Mesendoderm (in vitro differentiated cells): ENCODE results near the gene SEMA7A. TPM values are rescaled to one million over a fixed set of nuclear protein-coding genes. Genes with fewer than 3 reads are reported as not detected.
"Not testable (repeated sequence)": the region's sequence is repeated elsewhere in the genome, so short reads cannot be mapped to it uniquely, and the experiment has no call there.

Experiments used
- DNase-seq: peaks from one replicate; pipeline ENCODE4 v3.0.0; 2013
- H2AK5ac ChIP-seq: 2 replicates; pipeline ENCODE4 v1.6.1; 2013; ENCODE audit warnings: low read length, inconsistent platforms
- H2BK120ac ChIP-seq: 2 replicates; pipeline ENCODE4 v1.6.1; 2013; ENCODE audit warnings: low read depth, mild to moderate bottlenecking, low read length, moderate library complexity, mixed read lengths
- H2BK15ac ChIP-seq: replicated peaks from 2 replicates; pipeline ENCODE4 v1.6.1; 2013; ENCODE audit warnings: low read depth, mild to moderate bottlenecking, moderate library complexity
- H2BK5ac ChIP-seq: 2 replicates; pipeline ENCODE4 v1.6.1; 2013; ENCODE audit warnings: low read length, inconsistent platforms
- H3K18ac ChIP-seq: 2 replicates; pipeline ENCODE4 v1.6.1; 2013; ENCODE audit warnings: mild to moderate bottlenecking, low read length, mixed read lengths
- H3K23ac ChIP-seq: one replicate; pipeline ENCODE4 v1.6.1; 2013; ENCODE audit warnings: low read length
- H3K27ac ChIP-seq: 2 replicates; pipeline ENCODE4 v1.5.1; 2013; ENCODE audit warnings: low read depth, mild to moderate bottlenecking, inconsistent platforms, low read length, moderate library complexity
- H3K27me3 ChIP-seq: 2 replicates; pipeline ENCODE4 v1.6.1; 2013; ENCODE audit warnings: low read length, control low read depth, mild to moderate bottlenecking, inconsistent platforms; ENCODE audit not compliant: insufficient read depth, poor library complexity
- H3K36me3 ChIP-seq: 2 replicates; pipeline ENCODE4 v1.6.1; 2013; ENCODE audit warnings: low read length, inconsistent platforms; ENCODE audit not compliant: control insufficient read depth, insufficient read depth
- H3K4ac ChIP-seq: one replicate; pipeline ENCODE4 v1.6.1; 2013; ENCODE audit warnings: low read depth, mild to moderate bottlenecking, low read length, moderate library complexity
- H3K4me1 ChIP-seq: 2 replicates; pipeline ENCODE4 v1.6.1; 2013; ENCODE audit warnings: low read depth, low read length, inconsistent platforms; ENCODE audit not compliant: control insufficient read depth
- H3K4me2 ChIP-seq: 2 replicates; pipeline ENCODE4 v1.6.1; 2013; ENCODE audit warnings: low read length
- H3K4me3 ChIP-seq: 2 replicates; pipeline ENCODE4 v1.5.1; 2013; ENCODE audit warnings: mild to moderate bottlenecking, low read length
- H3K56ac ChIP-seq: one replicate; pipeline ENCODE4 v1.6.1; 2013; ENCODE audit warnings: low read length
- H3K79me1 ChIP-seq: 2 replicates; pipeline ENCODE4 v1.6.1; 2013; ENCODE audit warnings: low read length, inconsistent platforms
- H3K79me2 ChIP-seq: 2 replicates; pipeline ENCODE4 v1.6.1; 2013; ENCODE audit warnings: mild to moderate bottlenecking, low read length; ENCODE audit not compliant: control insufficient read depth, insufficient read depth
- H3K9ac ChIP-seq: 2 replicates; pipeline ENCODE4 v1.6.1; 2013; ENCODE audit warnings: low read length, inconsistent platforms
- H4K5ac ChIP-seq: one replicate; pipeline ENCODE4 v1.6.1; 2013; ENCODE audit warnings: low read length
- H4K8ac ChIP-seq: one replicate; pipeline ENCODE4 v1.6.1; 2013; ENCODE audit warnings: low read depth, mild to moderate bottlenecking, control low read depth, low read length, moderate library complexity
- WGBS: extraction: QIAGEN DNeasy Blood & Tissue Kit; methylation state at CpG from one replicate; pipeline ENCODE4 v1.1.7; 2013; ENCODE audit warnings: low lambda C conversion rate, missing lambda C conversion rate; ENCODE audit not compliant: insufficient coverage; ENCODE audit errors: extremely low coverage; 5-methylcytosine and 5-hydroxymethylcytosine counted together
- polyA plus RNA-seq, 2 experiments: library from polyadenylated mRNA; stranded (reverse); fragments of 200-250 nt; gene quantifications; one replicate each; pipeline ENCODE4 v1.2.3, GENCODE V29; 2013

SEMA7A gene
- polyA plus RNA-seq (2013, experiment 1 of 2): 9.6 TPM
- polyA plus RNA-seq (2013, experiment 2 of 2): 10.6 TPM

GRCh38 chr15:74433592-74434262 lies at the start of gene SEMA7A:
Gene SEMA7A (minus strand): TSS chr15:74433958. CDS start chr15:74433918, 40 bp downstream.
- H4K8ac ChIP-seq: no peak within 1 kb of the TSS
- no peak within 1 kb of the TSS for H2AK5ac ChIP-seq
- H3K36me3 ChIP-seq: no peaks in the 10 kb centered on the region
- peak within 1 kb of the TSS; percentile 90 for H3K4me2 ChIP-seq
- H4K5ac ChIP-seq: peak within 1 kb of the TSS; percentile 33
- H3K9ac ChIP-seq: peak within 1 kb of the TSS; percentile 88
- peak within 1 kb of the TSS; percentile 85 for H3K4me3 ChIP-seq
- H3K23ac ChIP-seq: peak within 1 kb of the TSS; percentile 48
- H3K79me1 ChIP-seq: peaks cover 18% of the 10 kb centered on the region
- peak; percentile 88 for DNase-seq
- WGBS: no CpG with 5 or more reads among the region's 75 CpGs
- peak within 1 kb of the TSS; percentile 10 for H3K4ac ChIP-seq
- no peak within 1 kb of the TSS for H2BK120ac ChIP-seq
- peaks cover 12% of the 10 kb centered on the region for H3K79me2 ChIP-seq
- peak within 1 kb of the TSS; percentile 42 for H3K27ac ChIP-seq
- H3K27me3 ChIP-seq: no peaks in the 10 kb centered on the region
- H3K18ac ChIP-seq: peak within 1 kb of the TSS; percentile 80
- H3K56ac ChIP-seq: peak within 1 kb of the TSS; percentile 93
- no peak within 1 kb of the TSS for H2BK15ac ChIP-seq
- H2BK5ac ChIP-seq: peak within 1 kb of the TSS; percentile 57
- H3K4me1 ChIP-seq: peaks cover 10% of the 10 kb centered on the region

- H3K56ac ChIP-seq: no peak overlapping the region
- H3K4me1 ChIP-seq: no peaks in the 10 kb centered on the region
- H2BK15ac ChIP-seq: no peak overlapping the region
- no peaks in the 10 kb centered on the region for H3K27me3 ChIP-seq
- no peaks in the 10 kb centered on the region for H3K79me2 ChIP-seq
- H4K5ac ChIP-seq: no peak overlapping the region
- H3K4me2 ChIP-seq: no peak overlapping the region
- H3K36me3 ChIP-seq: no peaks in the 10 kb centered on the region
- no peak overlapping the region for H2BK5ac ChIP-seq
- H3K9ac ChIP-seq: no peak overlapping the region
- H3K23ac ChIP-seq: no peak overlapping the region
- no peak overlapping the region for H3K18ac ChIP-seq
- no peak overlapping the region for H2BK120ac ChIP-seq
- H2AK5ac ChIP-seq: no peak overlapping the region
- no CpG with 5 or more reads among the region's 3 CpGs for WGBS
- H3K4ac ChIP-seq: no peak overlapping the region
- peak; percentile 81 for DNase-seq
- no peak overlapping the region for H3K27ac ChIP-seq
- H4K8ac ChIP-seq: no peak overlapping the region
- no peak overlapping the region for H3K4me3 ChIP-seq
- no peaks in the 10 kb centered on the region for H3K79me1 ChIP-seq
Measured at GRCh38 chr15:74482661-74483060, 48.9 kb upstream of the SEMA7A start.

GRCh38 chr15:74480364-74480763 lies 46.6 kb upstream of the SEMA7A start:
- not testable (repeated sequence) for H3K4me2 ChIP-seq, H2BK5ac ChIP-seq, DNase-seq, H3K79me2 ChIP-seq, H3K36me3 ChIP-seq, H3K23ac ChIP-seq, H3K4me3 ChIP-seq, H3K27me3 ChIP-seq, H3K18ac ChIP-seq, H3K56ac ChIP-seq, H4K8ac ChIP-seq, H3K79me1 ChIP-seq, H2AK5ac ChIP-seq, H4K5ac ChIP-seq, H2BK120ac ChIP-seq, H3K4me1 ChIP-seq, H2BK15ac ChIP-seq, H3K4ac ChIP-seq, H3K27ac ChIP-seq, H3K9ac ChIP-seq
- WGBS: no CpG with 5 or more reads among the region's 27 CpGs

- not testable (repeated sequence) for H3K79me2 ChIP-seq, DNase-seq, H4K8ac ChIP-seq, H3K18ac ChIP-seq, H3K4me3 ChIP-seq, H3K4me2 ChIP-seq, H3K4ac ChIP-seq, H3K27me3 ChIP-seq, H2BK120ac ChIP-seq, H3K27ac ChIP-seq, H2AK5ac ChIP-seq, H3K9ac ChIP-seq, H3K23ac ChIP-seq, H4K5ac ChIP-seq, H3K79me1 ChIP-seq, H3K36me3 ChIP-seq, H3K56ac ChIP-seq, H2BK15ac ChIP-seq, H2BK5ac ChIP-seq, H3K4me1 ChIP-seq
- WGBS: no CpG with 5 or more reads among the region's 7 CpGs
Measured at GRCh38 chr15:74471621-74472020, 37.9 kb upstream of the SEMA7A start.

GRCh38 chr15:74470631-74471395 lies 37.1 kb upstream of the SEMA7A start:
- H4K8ac ChIP-seq: no peak overlapping the region
- H3K79me1 ChIP-seq: no peaks in the 10 kb centered on the region
- H3K4me2 ChIP-seq: no peak overlapping the region
- H3K23ac ChIP-seq: no peak overlapping the region
- DNase-seq: no peak
- H3K27me3 ChIP-seq: no peaks in the 10 kb centered on the region
- WGBS: no CpG with 5 or more reads among the region's 12 CpGs
- H3K9ac ChIP-seq: no peak overlapping the region
- H3K4me1 ChIP-seq: no peaks in the 10 kb centered on the region
- no peak overlapping the region for H4K5ac ChIP-seq
- H3K4ac ChIP-seq: no peak overlapping the region
- no peak overlapping the region for H3K18ac ChIP-seq
- no peak overlapping the region for H2BK5ac ChIP-seq
- no peak overlapping the region for H2AK5ac ChIP-seq
- H2BK15ac ChIP-seq: no peak overlapping the region
- no peak overlapping the region for H3K4me3 ChIP-seq
- H2BK120ac ChIP-seq: no peak overlapping the region
- no peak overlapping the region for H3K27ac ChIP-seq
- H3K79me2 ChIP-seq: no peaks in the 10 kb centered on the region
- H3K56ac ChIP-seq: no peak overlapping the region
- no peaks in the 10 kb centered on the region for H3K36me3 ChIP-seq
